ENCODE measurements around the gene CARD6. TPM values are rescaled to one million over a fixed set of nuclear protein-coding genes. Genes with fewer than 3 reads are reported as not detected.
"Not testable (repeated sequence)": the region's sequence is repeated elsewhere in the genome, so short reads cannot be mapped to it uniquely, and the experiment has no call there.

Gene CARD6
- 0.52 TPM for polyA plus RNA-seq (2013, experiment 1 of 2; ENCODE audit: insufficient read length)
- 0.43 TPM for polyA plus RNA-seq (2013, experiment 2 of 2; ENCODE audit: insufficient read length)

- DNase-seq: no peak
Measured at GRCh38 chr5:40841068-40841805, at the start of gene CARD6. Gene CARD6 (plus strand): TSS chr5:40841367. CDS start chr5:40841383, 16 bp downstream.

GRCh38 chr5:40791715-40792139 lies 49.4 kb upstream of the CARD6 start:
- no peak for DNase-seq

GRCh38 chr5:40792691-40793090 lies 48.5 kb upstream of the CARD6 start:
- DNase-seq: not testable (repeated sequence)

- DNase-seq: not testable (repeated sequence)
Measured at GRCh38 chr5:40794340-40794739, 46.8 kb upstream of the CARD6 start.

GRCh38 chr5:40794877-40795276 lies 46.3 kb upstream of the CARD6 start:
- not testable (repeated sequence) for DNase-seq

GRCh38 chr5:40796487-40796889 lies 44.7 kb upstream of the CARD6 start:
- DNase-seq: peak; percentile 43

- DNase-seq: peak; percentile 73
Measured at GRCh38 chr5:40797273-40798011, 43.7 kb upstream of the CARD6 start.

- DNase-seq: peak; percentile 91
Measured at GRCh38 chr5:40798012-40798800, 43.0 kb upstream of the CARD6 start, which contains the start of gene PRKAA1. Gene PRKAA1 (minus strand): TSS chr5:40798374. CDS start chr5:40798189, 185 bp downstream.

GRCh38 chr5:40798801-40799210 lies 42.4 kb upstream of the CARD6 start:
- no peak for DNase-seq

- no peak for DNase-seq
Measured at GRCh38 chr5:40799258-40799657, 41.9 kb upstream of the CARD6 start.

- DNase-seq: no peak
Measured at GRCh38 chr5:40801771-40802562, 39.2 kb upstream of the CARD6 start.

GRCh38 chr5:40812125-40812524 lies 29.0 kb upstream of the CARD6 start:
- DNase-seq: no peak

- no peak for DNase-seq
Measured at GRCh38 chr5:40813698-40814281, 27.4 kb upstream of the CARD6 start.

GRCh38 chr5:40823459-40823858 lies 17.7 kb upstream of the CARD6 start:
- no peak for DNase-seq

- DNase-seq: not testable (repeated sequence)
Measured at GRCh38 chr5:40825461-40826043, 15.6 kb upstream of the CARD6 start.

GRCh38 chr5:40826489-40827187 lies 14.5 kb upstream of the CARD6 start:
- no peak for DNase-seq

- DNase-seq: no peak
Measured at GRCh38 chr5:40827188-40827977, 13.8 kb upstream of the CARD6 start.

- no peak for DNase-seq
Measured at GRCh38 chr5:40828021-40828631, 13.0 kb upstream of the CARD6 start.

Data from fibroblast of skin of scalp (primary cell).